ENCODE data around the gene CDH12. TPM values are rescaled to one million over a fixed set of nuclear protein-coding genes. Genes with fewer than 3 reads are reported as not detected.

CDH12 gene
- total RNA-seq, 4 donors from 2014 or later = not detected

DNA sequence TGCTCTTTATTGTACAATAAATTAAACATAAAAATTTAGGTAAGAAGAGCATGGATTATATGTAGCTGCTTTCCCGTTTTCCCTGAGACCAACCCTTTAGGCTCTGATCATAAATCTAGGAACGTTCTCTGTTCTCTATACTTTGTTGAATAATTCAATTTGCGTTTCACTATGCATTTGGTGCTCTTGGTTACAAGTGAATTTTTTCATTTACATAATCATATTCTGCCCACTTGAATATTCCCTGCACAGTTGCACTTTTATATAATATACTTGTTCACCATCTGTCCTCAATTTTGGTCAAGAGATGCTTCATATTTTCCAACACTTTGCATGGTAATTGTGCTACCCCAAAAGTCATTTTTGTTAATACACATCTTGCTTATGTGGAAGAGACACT, 741.8 kb downstream of the CDH12 start:
- TF ChIP-seq EP300 (IDR thresholded peaks at IDR 0.05) = no peak
- no peak for TF ChIP-seq POLR2AphosphoS5 (IDR thresholded peaks at IDR 0.05)
- no peak for TF ChIP-seq POLR2A (IDR thresholded peaks at IDR 0.05; ENCODE audit: low read depth)
- TF ChIP-seq, protein P1, sequence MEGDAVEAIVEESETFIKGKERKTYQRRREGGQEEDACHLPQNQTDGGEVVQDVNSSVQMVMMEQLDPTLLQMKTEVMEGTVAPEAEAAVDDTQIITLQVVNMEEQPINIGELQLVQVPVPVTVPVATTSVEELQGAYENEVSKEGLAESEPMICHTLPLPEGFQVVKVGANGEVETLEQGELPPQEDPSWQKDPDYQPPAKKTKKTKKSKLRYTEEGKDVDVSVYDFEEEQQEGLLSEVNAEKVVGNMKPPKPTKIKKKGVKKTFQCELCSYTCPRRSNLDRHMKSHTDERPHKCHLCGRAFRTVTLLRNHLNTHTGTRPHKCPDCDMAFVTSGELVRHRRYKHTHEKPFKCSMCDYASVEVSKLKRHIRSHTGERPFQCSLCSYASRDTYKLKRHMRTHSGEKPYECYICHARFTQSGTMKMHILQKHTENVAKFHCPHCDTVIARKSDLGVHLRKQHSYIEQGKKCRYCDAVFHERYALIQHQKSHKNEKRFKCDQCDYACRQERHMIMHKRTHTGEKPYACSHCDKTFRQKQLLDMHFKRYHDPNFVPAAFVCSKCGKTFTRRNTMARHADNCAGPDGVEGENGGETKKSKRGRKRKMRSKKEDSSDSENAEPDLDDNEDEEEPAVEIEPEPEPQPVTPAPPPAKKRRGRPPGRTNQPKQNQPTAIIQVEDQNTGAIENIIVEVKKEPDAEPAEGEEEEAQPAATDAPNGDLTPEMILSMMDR (IDR thresholded peaks at IDR 0.05) = no peak
- Histone ChIP-seq H3K4me1 (no peaks in the 10 kb centered on the region), H3K27me3 (no peaks in the 10 kb centered on the region), H3K9me3 (no peaks in the 10 kb centered on the region), H3K36me3 (no peaks in the 10 kb centered on the region), H3K4me3 (no peak overlapping the region), H3K27ac (replicated peaks in 1 of 4) (no peak overlapping the region)
- intact Hi-C loops (cut with DNase I) = no loop called here
- no peak for DNase-seq (ENCODE audit: extremely low spot score)
- WGBS = 82% methylated on average over 3 of the region's 3 CpGs

GRCh38 chr5:22109315-22109714, 743.8 kb downstream of the CDH12 start:
- no peak for DNase-seq (ENCODE audit: extremely low spot score)

DNA sequence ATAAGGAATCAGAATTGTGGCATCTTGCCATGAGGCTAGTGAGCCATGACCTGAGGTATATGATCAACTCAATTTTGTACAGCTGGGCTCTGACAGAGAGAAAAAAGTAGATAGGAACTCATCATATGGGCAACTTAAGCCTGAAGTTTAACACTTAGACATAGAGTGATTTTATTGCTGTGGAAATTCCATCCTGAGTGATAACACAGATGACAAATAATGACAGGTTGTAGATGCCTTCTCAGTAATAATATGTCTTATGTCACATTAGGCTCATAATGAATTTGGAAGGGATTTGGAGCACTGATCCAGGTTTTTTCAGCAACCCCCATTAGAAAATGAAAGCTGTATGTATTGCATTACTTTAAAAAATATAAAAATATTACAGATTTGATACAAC, 744.6 kb downstream of the CDH12 start:
- no peaks in the 10 kb centered on the region for H3K9me3 ChIP-seq
- no peak overlapping the region for H3K27ac ChIP-seq (replicated peaks in 1 of 4)
- H3K4me3 ChIP-seq = no peak overlapping the region
- H3K27me3 ChIP-seq = no peaks in the 10 kb centered on the region
- TF ChIP-seq POLR2A (IDR thresholded peaks at IDR 0.05; ENCODE audit: low read depth) (no peak), POLR2AphosphoS5 (IDR thresholded peaks at IDR 0.05) (no peak)
- H3K36me3 ChIP-seq = no peaks in the 10 kb centered on the region
- no peak for DNase-seq (ENCODE audit: extremely low spot score)
- intact Hi-C loops (cut with DNase I) = no loop called here
- no peaks in the 10 kb centered on the region for H3K4me1 ChIP-seq

More at GRCh38 chr5:22109315-22109714, 743.8 kb downstream of the CDH12 start:
- Histone ChIP-seq H3K36me3 (no peaks in the 10 kb centered on the region), H3K27me3 (no peaks in the 10 kb centered on the region), H3K27ac (replicated peaks in 1 of 4) (no peak overlapping the region), H3K4me1 (no peaks in the 10 kb centered on the region), H3K4me3 (no peak overlapping the region), H3K9me3 (no peaks in the 10 kb centered on the region)
- intact Hi-C loops (cut with DNase I) = no loop called here
- TF ChIP-seq POLR2AphosphoS5 (IDR thresholded peaks at IDR 0.05) (no peak), POLR2A (IDR thresholded peaks at IDR 0.05; ENCODE audit: low read depth) (no peak), EP300 (IDR thresholded peaks at IDR 0.05) (no peak)
- TF ChIP-seq, protein P1 (IDR thresholded peaks at IDR 0.05) = no peak

DNA sequence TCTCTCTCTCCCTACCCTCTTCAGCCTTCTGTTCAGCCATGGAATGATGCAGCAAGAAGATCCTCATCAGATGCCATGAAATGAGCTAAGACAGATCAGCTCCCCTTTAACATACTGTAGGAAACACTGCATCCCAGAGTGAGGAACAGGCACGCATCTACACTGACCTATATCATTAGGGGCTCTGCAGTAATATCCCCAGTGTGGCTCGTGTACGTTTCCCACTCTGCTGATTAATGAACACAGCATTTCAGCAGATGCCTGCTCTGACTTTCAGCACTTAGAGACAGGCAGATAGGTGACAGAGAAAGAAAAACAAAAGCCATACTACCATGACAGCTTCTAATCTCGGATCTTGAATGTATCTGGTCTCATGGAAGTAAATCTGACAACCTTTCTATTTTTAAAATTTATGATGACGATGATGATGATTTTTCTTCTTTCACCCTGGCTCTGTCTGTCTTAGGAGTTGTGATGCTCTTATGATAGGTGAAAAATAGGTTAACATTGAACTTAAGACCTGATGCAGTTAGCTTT, 750.3 kb downstream of the CDH12 start:
- no peaks in the 10 kb centered on the region for H3K27me3 ChIP-seq
- intact Hi-C loops (cut with DNase I) = no loop called here
- no peak for TF ChIP-seq EP300 (IDR thresholded peaks at IDR 0.05)
- no peak for TF ChIP-seq POLR2AphosphoS5 (IDR thresholded peaks at IDR 0.05)
- TF ChIP-seq, protein P1 (IDR thresholded peaks at IDR 0.05) = no peak
- no peak for TF ChIP-seq POLR2A (IDR thresholded peaks at IDR 0.05; ENCODE audit: low read depth)
- no peak for DNase-seq (ENCODE audit: extremely low spot score)
- no peaks in the 10 kb centered on the region for H3K9me3 ChIP-seq
- H3K36me3 ChIP-seq = no peaks in the 10 kb centered on the region
- H3K4me1 ChIP-seq = no peaks in the 10 kb centered on the region
- 61% methylated on average over 5 of the region's 5 CpGs for WGBS
- no peak overlapping the region for H3K27ac ChIP-seq (replicated peaks in 1 of 4)
- no peak overlapping the region for H3K4me3 ChIP-seq

GRCh38 chr5:22088517-22088916, 764.6 kb downstream of the CDH12 start:
- TF ChIP-seq POLR2A (IDR thresholded peaks at IDR 0.05; ENCODE audit: low read depth) (no peak), EP300 (IDR thresholded peaks at IDR 0.05) (no peak), POLR2AphosphoS5 (IDR thresholded peaks at IDR 0.05) (no peak)
- TF ChIP-seq, protein P1 (IDR thresholded peaks at IDR 0.05) = no peak
- DNase-seq (ENCODE audit: extremely low spot score) = no peak
- Histone ChIP-seq H3K4me1 (no peaks in the 10 kb centered on the region), H3K9me3 (no peaks in the 10 kb centered on the region), H3K27ac (replicated peaks in 1 of 4) (no peak overlapping the region), H3K36me3 (no peaks in the 10 kb centered on the region), H3K27me3 (no peaks in the 10 kb centered on the region), H3K4me3 (no peak overlapping the region)
- intact Hi-C loops (cut with DNase I) = no loop called here
- 83% methylated on average over 2 of the region's 2 CpGs for WGBS
